ENCODE results near the gene MLEC. TPM values are rescaled to one million over a fixed set of nuclear protein-coding genes. Genes with fewer than 3 reads are reported as not detected.
"Not testable (repeated sequence)": the region's sequence is repeated elsewhere in the genome, so short reads cannot be mapped to it uniquely, and the experiment has no call there.

MLEC gene
- total RNA-seq, 2 experiments from 2014 or later, result 69.7 to 101 TPM

- no peak for TF ChIP-seq EZH2phosphoT487 (IDR thresholded peaks at IDR 0.05; ENCODE audit: borderline replicate concordance, low read depth, low read length)
- no peak for TF ChIP-seq CTCF (conservative IDR thresholded peaks at IDR 0.05; ENCODE audit: low read length)
- BruUV-seq (replicated peaks), result no TSS peak
- peaks cover 33% of the 10 kb centered on the region for H3K4me1 ChIP-seq (ENCODE audit: insufficient read depth, low read length, poor library complexity, severe bottlenecking)
- intact Hi-C loops (cut with micrococcal nuclease; ENCODE audit: unreplicated experiment), result loop anchor here (5.0 to 10.0 kb wide), 3 partner anchors 144 to 291 kb away; partner anchors contain the start of genes COX6A1 and POP5
- no peaks in the 10 kb centered on the region for H4K20me1 ChIP-seq (ENCODE audit: insufficient read depth, low read length)
- no peak within 1 kb of the TSS for H3K27ac ChIP-seq (ENCODE audit: low read depth, low read length, poor library complexity, severe bottlenecking)
- H2AFZ ChIP-seq (ENCODE audit: low read length), result peak within 1 kb of the TSS; percentile 48; the same call in 1 of the 2 replicates
- no peaks in the 10 kb centered on the region for H3K9me3 ChIP-seq (ENCODE audit: low read length)
- no peaks in the 10 kb centered on the region for H3K79me2 ChIP-seq (ENCODE audit: insufficient read depth, low read depth, low read length)
- H3K4me2 ChIP-seq (ENCODE audit: low read length), result peak within 1 kb of the TSS; percentile 69
- peak within 1 kb of the TSS; percentile 64 for H3K4me3 ChIP-seq (ENCODE audit: low read depth, low read length, poor library complexity, severe bottlenecking)
- H3K9me2 ChIP-seq (ENCODE audit: insufficient read depth, low read length), result no peaks in the 10 kb centered on the region
- peaks cover 38% of the 10 kb centered on the region for H3K36me3 ChIP-seq (ENCODE audit: insufficient read depth, low read length)
- ChIA-PET CTCF (ENCODE audit: unreplicated experiment) (no interaction called here), POLR2A (interaction anchor here (0.6 kb wide), 1 partner anchor 15 kb away, joined by 3 read pairs; no protein-coding TSS in a partner anchor)
- peak; percentile 90 for DNase-seq (ENCODE audit: low spot score)
These were observed 38.9 kb downstream of the MLEC start, which contains the start of gene ACADS for GRCh38 chr12:120725659-120726509. Gene ACADS (plus strand): TSS chr12:120725826. CDS start chr12:120725886, 60 bp downstream.

GRCh38 chr12:120726510-120726793 lies 39.5 kb downstream of the MLEC start:
- intact Hi-C loops (cut with micrococcal nuclease; ENCODE audit: unreplicated experiment), result loop anchor here (5.0 to 10.0 kb wide), 3 partner anchors 144 to 292 kb away; partner anchors contain the start of genes COX6A1 and POP5
- TSS peak; percentile 28 for BruUV-seq (replicated peaks)
- H3K9me3 ChIP-seq (ENCODE audit: low read length), result no peaks in the 10 kb centered on the region
- H3K4me1 ChIP-seq (ENCODE audit: insufficient read depth, low read length, poor library complexity, severe bottlenecking), result peaks cover 27% of the 10 kb centered on the region
- TF ChIP-seq EZH2phosphoT487 (IDR thresholded peaks at IDR 0.05; ENCODE audit: borderline replicate concordance, low read depth, low read length), result no peak
- no peak for TF ChIP-seq CTCF (conservative IDR thresholded peaks at IDR 0.05; ENCODE audit: low read length)
- peaks cover 32% of the 10 kb centered on the region for H3K36me3 ChIP-seq (ENCODE audit: insufficient read depth, low read length)
- no peak overlapping the region for H3K27ac ChIP-seq (ENCODE audit: low read depth, low read length, poor library complexity, severe bottlenecking)
- H2AFZ ChIP-seq (ENCODE audit: low read length), result no peak overlapping the region
- DNase-seq (ENCODE audit: low spot score), result no peak
- H3K4me3 ChIP-seq (ENCODE audit: low read depth, low read length, poor library complexity, severe bottlenecking), result peak overlapping the region; percentile 64
- H3K9me2 ChIP-seq (ENCODE audit: insufficient read depth, low read length), result no peaks in the 10 kb centered on the region
- no peaks in the 10 kb centered on the region for H4K20me1 ChIP-seq (ENCODE audit: insufficient read depth, low read length)
- ChIA-PET CTCF (ENCODE audit: unreplicated experiment) (no interaction called here), POLR2A (no interaction called here)
- H3K79me2 ChIP-seq (ENCODE audit: insufficient read depth, low read depth, low read length), result no peaks in the 10 kb centered on the region
- H3K4me2 ChIP-seq (ENCODE audit: low read length), result peak overlapping the region; percentile 69

- ChIA-PET POLR2A (no interaction called here), CTCF (ENCODE audit: unreplicated experiment) (no interaction called here)
- Histone ChIP-seq H2AFZ (ENCODE audit: low read length) (no peak overlapping the region), H4K20me1 (ENCODE audit: insufficient read depth, low read length) (no peaks in the 10 kb centered on the region), H3K9me2 (ENCODE audit: insufficient read depth, low read length) (no peaks in the 10 kb centered on the region), H3K27ac (ENCODE audit: low read depth, low read length, poor library complexity, severe bottlenecking) (no peak overlapping the region), H3K36me3 (ENCODE audit: insufficient read depth, low read length) (peaks cover 30% of the 10 kb centered on the region), H3K79me2 (ENCODE audit: insufficient read depth, low read depth, low read length) (no peaks in the 10 kb centered on the region), H3K4me3 (ENCODE audit: low read depth, low read length, poor library complexity, severe bottlenecking) (no peak overlapping the region), H3K9me3 (ENCODE audit: low read length) (no peaks in the 10 kb centered on the region), H3K4me1 (ENCODE audit: insufficient read depth, low read length, poor library complexity, severe bottlenecking) (peaks cover 22% of the 10 kb centered on the region), H3K4me2 (ENCODE audit: low read length) (no peak overlapping the region)
- DNase-seq (ENCODE audit: low spot score), result no peak
- intact Hi-C loops (cut with micrococcal nuclease; ENCODE audit: unreplicated experiment), result loop anchor here (5.0 to 10.0 kb wide), 3 partner anchors 145 to 292 kb away; partner anchors contain the start of genes COX6A1 and POP5
- BruUV-seq (replicated peaks), result no TSS peak
- TF ChIP-seq CTCF (conservative IDR thresholded peaks at IDR 0.05; ENCODE audit: low read length) (no peak), EZH2phosphoT487 (IDR thresholded peaks at IDR 0.05; ENCODE audit: borderline replicate concordance, low read depth, low read length) (no peak)
These were observed 40.0 kb downstream of the MLEC start for GRCh38 chr12:120726961-120727360.

GRCh38 chr12:120732198-120732597 lies 45.2 kb downstream of the MLEC start:
- BruUV-seq (replicated peaks); H3K36me3 ChIP-seq (ENCODE audit: insufficient read depth, low read length); H3K4me1 ChIP-seq (ENCODE audit: insufficient read depth, low read length, poor library complexity, severe bottlenecking); H4K20me1 ChIP-seq (ENCODE audit: insufficient read depth, low read length); intact Hi-C loops (cut with micrococcal nuclease; ENCODE audit: unreplicated experiment); CTCF ChIA-PET (ENCODE audit: unreplicated experiment); DNase-seq (ENCODE audit: low spot score); H3K4me3 ChIP-seq (ENCODE audit: low read depth, low read length, poor library complexity, severe bottlenecking); H3K27ac ChIP-seq (ENCODE audit: low read depth, low read length, poor library complexity, severe bottlenecking); H3K79me2 ChIP-seq (ENCODE audit: insufficient read depth, low read depth, low read length); H3K9me2 ChIP-seq (ENCODE audit: insufficient read depth, low read length); H3K9me3 ChIP-seq (ENCODE audit: low read length); POLR2A ChIA-PET; H3K4me2 ChIP-seq (ENCODE audit: low read length); H2AFZ ChIP-seq (ENCODE audit: low read length): not testable (repeated sequence)
